Measurements from ENCODE around the gene KRT40. TPM values are rescaled to one million over a fixed set of nuclear protein-coding genes. Genes with fewer than 3 reads are reported as not detected.

KRT40 gene
- total and polyA plus RNA-seq, 2 of the 8 experiments (the other 6 are each of a cell fraction or from before 2014, with no cell fraction given): not detected

GRCh38 chr17:40945414-40945813 is 38.7 kb downstream of the KRT40 start:
- no peak overlapping the region for H4K5ac ChIP-seq (ENCODE audit: insufficient read length, low read depth, low read length)
- H3K18ac ChIP-seq (ENCODE audit: extremely low read depth, low read length): no peak overlapping the region
- H4K20me1 ChIP-seq (replicated peaks in 1 of 2; ENCODE audit: control insufficient read depth in 1 of 2, insufficient read depth in 2 of 2, low read length in 2 of 2): no peaks in the 10 kb centered on the region
- no peaks in the 10 kb centered on the region for H3K36me3 ChIP-seq (ENCODE audit: control insufficient read depth in 2 of 4, insufficient read depth in 4 of 4, low read length in 3 of 4)
- no peak overlapping the region for H3K4me2 ChIP-seq (ENCODE audit: insufficient read depth in 1 of 2, low read depth in 2 of 2, low read length in 2 of 2)
- H3K4me1 ChIP-seq (replicated peaks in 1 of 4; ENCODE audit: control insufficient read depth in 3 of 4, insufficient read depth in 4 of 4, low read length in 3 of 4): no peaks in the 10 kb centered on the region
- H3K9ac ChIP-seq (replicated peaks in 1 of 4; ENCODE audit: extremely low read depth in 1 of 4, low read depth in 3 of 4, low read length in 3 of 4): no peak overlapping the region
- no peak overlapping the region for H3K56ac ChIP-seq (replicated peaks; ENCODE audit: insufficient read length, low read depth, low read length)
- no peak overlapping the region for H3K14ac ChIP-seq (ENCODE audit: insufficient read length)
- H3K23me2 ChIP-seq (ENCODE audit: low read depth, low read length): no peaks in the 10 kb centered on the region
- H3K79me2 ChIP-seq (ENCODE audit: control insufficient read depth in 1 of 2, insufficient read depth in 2 of 2, low read length in 2 of 2): no peaks in the 10 kb centered on the region
- H2BK20ac ChIP-seq (ENCODE audit: low read length): no peak overlapping the region
- no peak overlapping the region for H2AK5ac ChIP-seq (ENCODE audit: low read depth, low read length)
- TF ChIP-seq CTBP2 (IDR thresholded peaks at IDR 0.05; ENCODE audit: borderline replicate concordance, insufficient read depth, insufficient read length, low read length) (no peak), KDM4A (IDR thresholded peaks at IDR 0.05; ENCODE audit: low read depth, low read length, severe bottlenecking) (no peak), CREB1 (IDR thresholded peaks at IDR 0.05) (no peak), NANOG (IDR thresholded peaks at IDR 0.05; ENCODE audit: insufficient read depth, low read depth, low read length, poor library complexity, severe bottlenecking) (no peak), SAP30 (IDR thresholded peaks at IDR 0.05; ENCODE audit: insufficient read depth, insufficient replicate concordance, low read length) (no peak), FOSL1 (IDR thresholded peaks at IDR 0.05; ENCODE audit: insufficient read depth, low read depth, low read length) (no peak), SP1 (IDR thresholded peaks at IDR 0.05; ENCODE audit: low read depth, low read length) (no peak), PHF8 (conservative IDR thresholded peaks at IDR 0.05; ENCODE audit: low read depth, low read length) (no peak), GABPA (IDR thresholded peaks at IDR 0.05; ENCODE audit: borderline replicate concordance, insufficient read depth, low read length) (no peak), EGR1 (IDR thresholded peaks at IDR 0.05; ENCODE audit: borderline replicate concordance, low read depth, low read length) (no peak), CHD1 (IDR thresholded peaks at IDR 0.05; ENCODE audit: low read depth, low read length) (no peak), CHD2 (IDR thresholded peaks at IDR 0.05; ENCODE audit: low read length) (no peak), SIRT6 (IDR thresholded peaks at IDR 0.05; ENCODE audit: low read length) (no peak), ATF3 (IDR thresholded peaks at IDR 0.05; ENCODE audit: insufficient read depth, low read depth, low read length) (no peak)
- POLR2A ChIA-PET (ENCODE audit: partially characterized antibody): no interaction called here
- H3K23ac ChIP-seq (ENCODE audit: insufficient read length): no peak overlapping the region
- no peaks in the 10 kb centered on the region for H3K9me3 ChIP-seq (ENCODE audit: insufficient read depth in 2 of 2, low read depth in 1 of 2, low read length in 1 of 2)
- H2BK15ac ChIP-seq (ENCODE audit: low read length): no peak overlapping the region
- 88% methylated on average over 6 of the region's 6 CpGs; no CpG with 5 or more reads in 1 of the 2 experiments for WGBS, 2 experiments (ENCODE audit: extremely low coverage in 1 of 2, insufficient coverage in 1 of 2, insufficient read length in 1 of 2, insufficient replicate concordance in 2 of 2, low coverage in 1 of 2, low lambda C conversion rate in 2 of 2, missing lambda C conversion rate in 1 of 2)
- FAIRE-seq: no peak
- no peak overlapping the region for H3K27ac ChIP-seq (ENCODE audit: low read depth, low read length)
- H2AFZ ChIP-seq (ENCODE audit: low read length): no peak overlapping the region
- no peak overlapping the region for H4K91ac ChIP-seq (replicated peaks; ENCODE audit: insufficient read length, low read length)
- no peaks in the 10 kb centered on the region for H3K79me1 ChIP-seq (ENCODE audit: low read depth, low read length)
- H2BK5ac ChIP-seq (ENCODE audit: low read depth, low read length): no peak overlapping the region
- CTCF ChIA-PET (ENCODE audit: partially characterized antibody): interaction anchor here (0.6 to 4.0 kb wide), 4 partner anchors 9 to 105 kb away, joined by 3 to 12 read pairs (median 5); no protein-coding TSS in a partner anchor
- no peak overlapping the region for H2BK120ac ChIP-seq (replicated peaks; ENCODE audit: low read depth, low read length)
- no peak overlapping the region for H3K4ac ChIP-seq (replicated peaks; ENCODE audit: insufficient read length, low read depth, low read length)
- no peak overlapping the region for H3K4me3 ChIP-seq (ENCODE audit: extremely low read depth in 1 of 4, insufficient read depth in 2 of 4, low read depth in 3 of 4, low read length in 4 of 4)
- no peaks in the 10 kb centered on the region for H3K27me3 ChIP-seq (replicated peaks in 1 of 4; ENCODE audit: control insufficient read depth in 3 of 4, extremely low read depth in 1 of 4, insufficient read depth in 3 of 4, low read length in 3 of 4)
- H4K8ac ChIP-seq (ENCODE audit: extremely low read depth, insufficient read depth, low read length): no peak overlapping the region
- DNase-seq (ENCODE audit: low read depth in 1 of 2, low spot score in 2 of 2): no peak
- H2BK12ac ChIP-seq (ENCODE audit: low read depth, low read length): no peak overlapping the region

All from H1 (cell line).